ENCODE measurements around the gene SPEN. TPM values are rescaled to one million over a fixed set of nuclear protein-coding genes. Genes with fewer than 3 reads are reported as not detected.

SPEN gene
- total and polyA plus RNA-seq, 9 of the 15 experiments (the other 6 are each of a cell fraction or from before 2014, with no cell fraction given): 5.7 to 87.5 (median 27.2) TPM

GRCh38 chr1:15958793-15959192, 111.3 kb downstream of the SPEN start (continued):
- TF ChIP-seq ZNF407 (IDR thresholded peaks at IDR 0.05; ENCODE audit: low read depth) (no peak), ZNF354B (CRISPR knock-in tag; IDR thresholded peaks at IDR 0.05) (no peak), TOE1 (IDR thresholded peaks at IDR 0.05; ENCODE audit: borderline replicate concordance) (no peak), TOE1 (CRISPR knock-in tag; IDR thresholded peaks at IDR 0.05; ENCODE audit: borderline replicate concordance, low read depth) (no peak), SOX6 (IDR thresholded peaks at IDR 0.05) (no peak), NFE2L1 (tag; IDR thresholded peaks at IDR 0.05; ENCODE audit: borderline replicate concordance, low read depth) (no peak), ATF2 (CRISPR knock-in tag; IDR thresholded peaks at IDR 0.05) (no peak), PTRF (tag; IDR thresholded peaks at IDR 0.05) (no peak), ATF3 (IDR thresholded peaks at IDR 0.05) (peak; percentile 74), ATF3 (CRISPR knock-in tag; conservative IDR thresholded peaks at IDR 0.05) (no peak), TRIM25 (IDR thresholded peaks at IDR 0.05; ENCODE audit: borderline replicate concordance) (no peak)

Data from K562 (cell line).